ENCODE results near the gene PRCP.

- TF ChIP-seq CTCF (IDR thresholded peaks at IDR 0.05) (no peak), ZMAT4 (CRISPR knock-in tag; IDR thresholded peaks at IDR 0.05) (no peak), NFE2L1 (CRISPR knock-in tag; IDR thresholded peaks at IDR 0.05) (no peak), SMAD3 (CRISPR knock-in tag; IDR thresholded peaks at IDR 0.05; ENCODE audit: borderline replicate concordance) (no peak), ZNF671 (CRISPR knock-in tag; IDR thresholded peaks at IDR 0.05) (no peak), ATF2 (CRISPR knock-in tag; IDR thresholded peaks at IDR 0.05; ENCODE audit: borderline replicate concordance, low read depth) (no peak), PREB (CRISPR knock-in tag; IDR thresholded peaks at IDR 0.05; ENCODE audit: borderline replicate concordance) (no peak), JAZF1 (CRISPR knock-in tag; IDR thresholded peaks at IDR 0.05) (no peak), TP53 (CRISPR knock-in tag; IDR thresholded peaks at IDR 0.05) (no peak), MAX (CRISPR knock-in tag; IDR thresholded peaks at IDR 0.05) (no peak), SP1 (CRISPR knock-in tag; conservative IDR thresholded peaks at IDR 0.05) (no peak), USF2 (CRISPR knock-in tag; IDR thresholded peaks at IDR 0.05) (no peak), HMGXB4 (CRISPR knock-in tag; IDR thresholded peaks at IDR 0.05) (no peak), AFF4 (CRISPR knock-in tag; IDR thresholded peaks at IDR 0.05; ENCODE audit: borderline replicate concordance) (no peak)
Measured at GRCh38 chr11:82837650-82838049, 62.6 kb downstream of the PRCP start.
